Esophagus mucosa (tissue), 1 donor: Measurements from ENCODE around the gene LHX5. TPM values are rescaled to one million over a fixed set of nuclear protein-coding genes. Genes with fewer than 3 reads are reported as not detected.
A peak's percentile ranks its signal among the peaks of the same experiment; 100 is the strongest.

ENCODE experiments used
- ATAC-seq: fragments of 200-7000 bp; cut with Tn5 transposase; one replicate; pipeline ENCODE4 v1.9.1; 2020
- total RNA-seq: library from RNA; stranded (reverse); gene quantifications from one replicate; pipeline ENCODE4 v1.2.4, GENCODE V29; 2023
- donor health status: DM: yes; HTN: yes; CAD: no.

LHX5 gene
- total RNA-seq, 1 donor from 2014 or later: not detected

GRCh38 chr12:113477171-113477841 is 5.6 kb upstream of the LHX5 start:
- no peak for ATAC-seq

DNA sequence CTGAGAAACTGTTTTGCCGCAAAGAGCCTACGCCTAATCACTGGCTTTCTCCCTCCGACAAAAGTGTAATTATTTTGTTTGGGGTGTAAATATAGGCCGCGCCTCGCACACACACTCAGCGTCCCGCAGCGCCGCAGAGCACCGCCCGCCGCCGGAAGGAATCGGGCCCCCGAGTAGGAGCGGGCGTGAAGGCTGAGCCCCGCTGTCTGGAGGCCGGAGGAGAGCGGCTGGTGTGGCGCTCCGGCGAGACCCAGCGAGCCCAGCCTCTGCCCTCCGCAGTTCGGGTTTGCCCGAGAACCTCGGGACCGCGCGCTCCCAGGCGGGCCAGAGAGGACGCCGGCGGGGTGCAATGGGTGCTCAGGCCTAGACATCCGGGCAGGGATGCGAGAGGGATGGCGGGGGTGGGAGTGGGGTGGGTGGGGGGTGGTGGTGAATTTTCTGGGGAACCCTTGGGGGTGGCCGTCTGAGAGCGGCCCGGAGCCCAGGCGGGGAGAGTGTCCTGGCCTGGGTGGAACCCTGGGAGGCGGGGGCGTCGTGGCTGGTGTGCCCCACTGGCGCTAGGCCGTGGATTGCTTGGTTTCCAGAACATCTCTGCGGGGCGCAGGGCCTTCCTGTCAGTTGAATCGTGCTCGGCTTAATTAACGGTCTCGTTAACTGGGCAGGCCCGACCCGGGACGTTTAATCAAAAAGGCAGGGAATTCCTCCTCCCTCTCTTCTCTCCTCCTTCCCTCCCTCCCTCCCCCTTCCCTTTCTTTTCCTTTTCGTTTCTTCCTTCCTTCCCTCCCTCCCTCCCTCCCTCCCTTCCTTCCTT is 4.7 kb upstream of the LHX5 start:
- ATAC-seq: no peak

DNA sequence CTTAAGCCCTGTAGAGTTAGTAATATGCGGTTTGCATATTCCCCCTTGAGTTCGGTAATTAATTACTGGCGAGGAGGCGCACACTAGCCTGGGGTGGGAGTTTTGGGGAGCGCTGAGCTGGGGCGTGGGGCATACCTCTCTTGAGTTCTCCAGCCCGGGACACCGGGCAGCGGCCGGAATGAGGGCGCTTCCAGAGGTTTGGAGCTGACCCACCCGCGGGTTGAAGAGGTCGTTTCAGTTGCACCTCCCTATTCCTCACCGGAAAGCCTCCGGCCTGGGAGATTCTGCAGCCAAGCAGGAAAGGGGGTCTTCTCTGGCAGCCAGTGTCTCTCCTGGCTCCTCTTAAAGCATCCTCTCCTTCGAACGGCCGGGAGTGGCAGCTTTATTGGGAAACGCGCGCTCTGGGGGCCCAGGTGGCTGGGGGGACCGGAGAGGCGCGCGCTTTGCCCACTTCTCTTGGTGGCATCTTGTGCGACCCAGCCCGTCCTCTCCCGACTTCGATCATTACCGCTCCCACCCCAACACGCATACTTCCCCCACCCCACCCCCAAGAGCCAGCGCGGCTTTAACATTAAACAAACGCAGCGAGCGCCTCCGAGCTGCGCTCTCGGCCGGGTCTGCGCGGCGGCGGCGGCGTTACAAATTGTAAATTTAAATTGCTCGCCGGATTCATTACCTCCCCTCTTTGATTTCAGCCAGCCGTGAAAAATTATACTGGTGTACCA is 3.9 kb upstream of the LHX5 start:
- no peak for ATAC-seq

- no peak for ATAC-seq
Measured at GRCh38 chr12:113474635-113475436, 3.2 kb upstream of the LHX5 start.

DNA sequence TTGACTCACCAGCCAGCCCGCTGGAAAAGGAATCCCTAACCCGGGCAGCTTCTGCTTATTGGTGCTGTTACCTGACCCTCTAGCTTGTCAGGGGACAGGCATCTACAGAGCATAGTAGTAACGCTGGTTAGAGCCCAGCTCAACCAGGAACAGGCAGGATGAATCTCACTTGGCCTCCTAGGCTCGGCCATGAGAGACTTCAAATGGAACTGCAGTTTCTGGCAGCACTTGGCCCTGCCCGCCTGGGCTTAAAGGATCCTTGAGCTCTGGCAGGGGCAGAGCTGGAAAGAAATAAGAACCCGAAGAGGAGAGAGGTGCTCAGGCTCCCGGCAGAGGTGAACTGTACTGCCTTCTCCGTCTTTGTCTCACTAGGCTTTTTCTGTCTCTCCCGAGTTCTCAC is 2.3 kb upstream of the LHX5 start:
- no peak for ATAC-seq

- no peak for ATAC-seq
Measured at GRCh38 chr12:113473400-113473799, 1.7 kb upstream of the LHX5 start.

- ATAC-seq: no peak
Measured at GRCh38 chr12:113472191-113473121, 785 bp upstream of the LHX5 start.

GRCh38 chr12:113470871-113471618 is 626 bp downstream of the LHX5 start:
- ATAC-seq: no peak

DNA sequence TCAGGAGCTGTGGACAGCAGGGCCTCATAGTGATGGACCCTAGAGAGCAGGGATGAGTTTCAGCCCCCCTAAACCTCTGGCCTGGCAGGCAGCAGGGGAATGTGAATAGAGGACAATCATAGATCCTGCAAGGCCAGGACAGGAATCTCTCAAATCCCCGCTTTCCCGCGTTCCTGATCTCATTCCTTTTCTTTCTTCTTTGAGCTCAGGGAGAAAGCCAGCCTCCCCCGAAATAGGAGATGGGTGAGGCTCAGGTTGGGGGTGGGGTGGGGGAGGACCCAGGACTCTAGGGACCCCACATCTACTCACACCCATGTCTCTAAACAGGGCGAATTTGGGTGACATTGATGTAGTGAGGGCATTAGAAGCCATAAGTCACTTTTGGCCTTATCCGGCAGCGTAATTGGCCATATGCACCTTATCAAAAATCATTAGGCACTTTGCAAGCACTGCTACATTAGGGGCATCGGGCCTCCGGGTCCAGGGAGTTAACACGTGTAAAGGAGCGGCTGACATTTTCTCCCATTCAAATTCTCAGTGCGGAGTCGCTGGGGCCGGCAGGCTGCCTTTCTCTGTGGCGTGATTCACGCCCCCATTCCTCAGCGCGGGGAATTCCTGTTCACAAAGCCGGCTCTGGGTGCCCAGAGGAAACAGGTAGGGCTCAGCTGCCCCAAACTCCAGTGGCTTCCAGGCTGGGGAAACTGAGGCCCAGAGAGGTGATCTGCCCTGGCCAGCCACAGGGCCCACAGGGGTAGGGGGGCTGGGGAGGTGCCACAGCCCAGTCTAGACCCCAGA is 1.5 kb downstream of the LHX5 start:
- ATAC-seq: no peak

- no peak for ATAC-seq
Measured at GRCh38 chr12:113469224-113469948, 2.3 kb downstream of the LHX5 start.

GRCh38 chr12:113468365-113469223 is 3.1 kb downstream of the LHX5 start:
- ATAC-seq: no peak

DNA sequence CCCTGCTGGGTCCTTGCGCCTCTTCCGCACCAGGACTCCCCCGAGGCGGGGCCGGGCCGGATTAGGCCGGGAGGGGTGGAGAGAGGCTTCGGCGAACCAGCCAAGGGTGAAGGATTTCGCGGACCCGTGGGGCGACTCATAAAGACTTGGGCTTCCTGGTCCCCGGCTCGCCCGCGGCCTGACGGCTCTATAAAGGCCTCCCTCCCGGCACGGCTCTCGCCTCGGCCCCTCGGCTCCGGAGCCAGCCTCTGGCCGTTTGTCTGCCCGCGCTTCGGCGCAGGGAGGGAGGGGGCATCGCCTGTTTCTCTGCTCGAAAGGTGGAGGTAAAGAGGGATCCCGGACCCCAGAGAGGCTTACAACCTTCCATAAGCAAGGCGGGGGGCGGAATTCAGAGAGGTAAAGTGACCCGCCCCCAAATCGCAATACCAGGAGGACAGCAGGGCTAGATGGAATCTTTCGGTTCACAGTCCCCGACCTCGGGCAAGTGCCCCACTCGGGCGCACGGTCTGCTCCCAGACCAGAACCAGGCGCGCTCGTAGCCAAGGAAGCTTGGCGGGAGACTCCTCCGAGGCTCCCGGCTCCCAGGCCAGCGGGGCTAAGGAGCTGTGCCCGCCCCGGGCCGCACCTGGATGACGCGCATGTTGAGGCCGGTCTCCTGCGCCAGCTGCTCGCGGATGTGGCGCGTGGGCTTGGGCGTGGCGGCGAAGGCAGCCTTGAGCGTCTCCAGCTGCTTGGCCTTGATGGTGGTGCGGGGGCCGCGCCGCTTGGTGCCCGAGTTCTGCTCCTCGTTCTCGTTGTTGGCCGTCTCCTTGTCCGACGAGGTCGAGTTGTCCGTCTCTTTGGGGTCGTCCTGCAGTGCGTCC is 3.9 kb downstream of the LHX5 start:
- peak; percentile 73 for ATAC-seq

- no peak for ATAC-seq
Measured at GRCh38 chr12:113467142-113467501, 4.5 kb downstream of the LHX5 start.

- peak; percentile 17 for ATAC-seq
Measured at GRCh38 chr12:113466454-113467141, 5.1 kb downstream of the LHX5 start.

- ATAC-seq: no peak
Measured at GRCh38 chr12:113465808-113466453, 5.7 kb downstream of the LHX5 start.
